ENCODE measurements around the gene EML6. TPM values are rescaled to one million over a fixed set of nuclear protein-coding genes. Genes with fewer than 3 reads are reported as not detected.

The EML6 gene
- total RNA-seq, 1 donor from 2014 or later: 0.39 TPM

GRCh38 chr2:54722641-54723040 is 821 bp upstream of the EML6 start:
- Mint-ChIP-seq H3K27me3 (ENCODE audit: insufficient read depth, low read depth) (peaks cover 27% of the 10 kb centered on the region), H3K36me3 (no peaks in the 10 kb centered on the region), H3K4me1 (peaks cover 15% of the 10 kb centered on the region), H3K27ac (no peak overlapping the region), H3K9me3 (no peaks in the 10 kb centered on the region), H3K4me3 (peak overlapping the region; percentile 93)
- Histone ChIP-seq H4K20me1 (ENCODE audit: low read depth) (peaks cover 5% of the 10 kb centered on the region), H3K79me2 (ENCODE audit: low read depth) (no peaks in the 10 kb centered on the region), H3K4me1 (no peaks in the 10 kb centered on the region), H3K4me2 (peak overlapping the region; percentile 90), H3K9ac (no peak overlapping the region), H3K27ac (no peak overlapping the region), H3K36me3 (no peaks in the 10 kb centered on the region), H3K9me3 (ENCODE audit: low read depth) (no peaks in the 10 kb centered on the region), H3K27me3 (peaks cover 89% of the 10 kb centered on the region), H3K4me3 (peak overlapping the region; percentile 69), H3F3A (ENCODE audit: low read depth) (peaks cover 13% of the 10 kb centered on the region), H2AFZ (replicated peaks) (peak overlapping the region; percentile 88)
- no peak for DNase-seq (ENCODE audit: low spot score)
- TF ChIP-seq CTCF (IDR thresholded peaks at IDR 0.05): no peak
- no peak for TF ChIP-seq EZH2phosphoT487 (IDR thresholded peaks at IDR 0.05)
- TF ChIP-seq EZH2 (IDR thresholded peaks at IDR 0.05): no peak

- Histone ChIP-seq H3K27me3 (peaks cover 85% of the 10 kb centered on the region), H2AFZ (replicated peaks) (peak overlapping the region; percentile 84), H3K4me2 (peak overlapping the region; percentile 99), H3K27ac (no peak overlapping the region), H3K4me1 (no peaks in the 10 kb centered on the region), H4K20me1 (ENCODE audit: low read depth) (peaks cover 5% of the 10 kb centered on the region), H3F3A (ENCODE audit: low read depth) (peaks cover 13% of the 10 kb centered on the region), H3K9ac (no peak overlapping the region), H3K9me3 (ENCODE audit: low read depth) (no peaks in the 10 kb centered on the region), H3K4me3 (peak overlapping the region; percentile 69), H3K79me2 (ENCODE audit: low read depth) (no peaks in the 10 kb centered on the region), H3K36me3 (no peaks in the 10 kb centered on the region)
- H3K36me3 Mint-ChIP-seq: no peaks in the 10 kb centered on the region
- no peak for DNase-seq (ENCODE audit: low spot score)
- H3K9me3 Mint-ChIP-seq: no peaks in the 10 kb centered on the region
- no peak for TF ChIP-seq CTCF (IDR thresholded peaks at IDR 0.05)
- peak; percentile 34 for TF ChIP-seq EZH2phosphoT487 (IDR thresholded peaks at IDR 0.05)
- no peak overlapping the region for H3K27ac Mint-ChIP-seq
- peaks cover 30% of the 10 kb centered on the region for H3K27me3 Mint-ChIP-seq (ENCODE audit: insufficient read depth, low read depth)
- H3K4me3 Mint-ChIP-seq: peak overlapping the region; percentile 93
- H3K4me1 Mint-ChIP-seq: peaks cover 15% of the 10 kb centered on the region
Observed at GRCh38 chr2:54723996-54724559, 616 bp downstream of the EML6 start.

- H3K4me2 ChIP-seq: peak overlapping the region; percentile 99
- H2AFZ ChIP-seq (replicated peaks): peak overlapping the region; percentile 84
- no peaks in the 10 kb centered on the region for H3K9me3 ChIP-seq (ENCODE audit: low read depth)
- H3K79me2 ChIP-seq (ENCODE audit: low read depth): no peaks in the 10 kb centered on the region
- Mint-ChIP-seq H3K9me3 (no peaks in the 10 kb centered on the region), H3K4me3 (peak overlapping the region; percentile 95), H3K36me3 (no peaks in the 10 kb centered on the region), H3K4me1 (peaks cover 15% of the 10 kb centered on the region), H3K27ac (no peak overlapping the region), H3K27me3 (ENCODE audit: insufficient read depth, low read depth) (peaks cover 30% of the 10 kb centered on the region)
- no peaks in the 10 kb centered on the region for H3K36me3 ChIP-seq
- no peak for TF ChIP-seq CTCF (IDR thresholded peaks at IDR 0.05)
- TF ChIP-seq EZH2 (IDR thresholded peaks at IDR 0.05): peak; percentile 66
- TF ChIP-seq EZH2phosphoT487 (IDR thresholded peaks at IDR 0.05): peak; percentile 68
- peaks cover 82% of the 10 kb centered on the region for H3K27me3 ChIP-seq
- H3F3A ChIP-seq (ENCODE audit: low read depth): peaks cover 13% of the 10 kb centered on the region
- peak overlapping the region; percentile 69 for H3K4me3 ChIP-seq
- peak; percentile 80 for DNase-seq (ENCODE audit: low spot score)
- no peak overlapping the region for H3K27ac ChIP-seq
- peaks cover 5% of the 10 kb centered on the region for H4K20me1 ChIP-seq (ENCODE audit: low read depth)
- no peak overlapping the region for H3K9ac ChIP-seq
- H3K4me1 ChIP-seq: no peaks in the 10 kb centered on the region
Observed at GRCh38 chr2:54724560-54725342, 1.3 kb downstream of the EML6 start.
